Right atrium auricular region (tissue), 2 donors: ENCODE measurements around the gene SCD. TPM values are rescaled to one million over a fixed set of nuclear protein-coding genes. Genes with fewer than 3 reads are reported as not detected.
A peak's percentile ranks its signal among the peaks of the same experiment; 100 is the strongest.

Experiments used
- DNase-seq: peaks from one replicate; pipeline ENCODE4 v3.0.0-alpha.2; 2019; ENCODE audit warnings: low spot score
- H3K27ac ChIP-seq, 2 donors: fragments of 200-600 bp; sonication (generic); 1 replicate in 1 of 2; 2 replicates in 1 of 2; pipeline ENCODE4 v1.5.1; 2016 to 2019
- H3K27me3 ChIP-seq, 2 donors: fragments of 200-600 bp; sonication (generic); one replicate each; pipeline versions ENCODE4 v1.5.1 to v1.6.0; 2017 to 2019
- H3K36me3 ChIP-seq: fragments of 200-600 bp; sonication (generic); one replicate; pipeline ENCODE4 v1.5.1; 2016
- H3K4me1 ChIP-seq, 2 donors: fragments of 200-600 bp; sonication (generic); one replicate each; pipeline versions ENCODE4 v1.5.1 to v1.6.0; 2017 to 2019
- H3K4me3 ChIP-seq, 2 donors: fragments of 200-600 bp; sonication (generic); 1 replicate in 1 of 2; 2 replicates in 1 of 2; pipeline ENCODE4 v1.5.1; 2017 to 2019; ENCODE audit warnings: mild to moderate bottlenecking in 1 of 2, moderate library complexity in 1 of 2
- H3K9me3 ChIP-seq, 2 donors: fragments of 200-600 bp; sonication (generic); one replicate each; pipeline ENCODE4 v1.5.1; 2019
- total RNA-seq, 2 donors: library from RNA; depleted of rRNA; stranded (reverse); fragments of >200 nt; gene quantifications; one replicate each; pipeline ENCODE4 v1.1.0, GENCODE V29; 2016
- TF ChIP-seq, protein P1 (sequence below), 2 donors: fragments of 200-600 bp; sonication (generic); IDR thresholded peaks; one replicate each; pipeline ENCODE4 v1.5.1; 2019; ENCODE audit warnings: antibody characterized with exemption in 2 of 2

SCD gene
- total RNA-seq, 2 donors from 2014 or later = 7.9 to 25.4 TPM

DNA sequence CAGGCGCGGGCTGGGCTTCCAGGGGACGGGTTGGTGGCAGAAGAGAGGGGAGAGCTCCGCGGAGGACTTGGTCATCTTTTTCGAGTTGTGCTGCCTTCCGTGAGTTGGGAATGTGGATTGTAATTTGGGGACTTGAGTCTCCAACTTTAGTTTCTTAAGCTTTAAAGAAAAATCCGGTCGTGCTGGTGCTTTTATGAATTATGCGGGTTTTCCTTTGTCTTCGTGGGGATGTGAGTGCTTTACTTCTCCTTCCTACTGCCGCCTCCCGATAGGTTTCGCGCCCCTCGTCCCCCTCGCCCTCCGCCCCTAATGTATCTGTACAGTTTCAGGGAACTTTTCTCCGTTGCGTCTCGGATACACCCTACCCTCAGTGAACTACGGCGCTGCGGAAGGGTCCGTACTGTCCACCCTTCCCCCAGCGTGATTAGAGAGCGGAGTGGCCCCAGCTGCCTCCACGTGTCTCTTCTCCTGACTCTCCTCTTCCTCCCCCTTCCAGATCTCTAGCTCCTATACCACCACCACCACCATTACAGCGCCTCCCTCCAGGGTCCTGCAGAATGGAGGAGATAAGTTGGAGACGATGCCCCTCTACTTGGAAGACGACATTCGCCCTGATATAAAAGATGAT is 649 bp downstream of the SCD start:
- TF ChIP-seq, protein P1, sequence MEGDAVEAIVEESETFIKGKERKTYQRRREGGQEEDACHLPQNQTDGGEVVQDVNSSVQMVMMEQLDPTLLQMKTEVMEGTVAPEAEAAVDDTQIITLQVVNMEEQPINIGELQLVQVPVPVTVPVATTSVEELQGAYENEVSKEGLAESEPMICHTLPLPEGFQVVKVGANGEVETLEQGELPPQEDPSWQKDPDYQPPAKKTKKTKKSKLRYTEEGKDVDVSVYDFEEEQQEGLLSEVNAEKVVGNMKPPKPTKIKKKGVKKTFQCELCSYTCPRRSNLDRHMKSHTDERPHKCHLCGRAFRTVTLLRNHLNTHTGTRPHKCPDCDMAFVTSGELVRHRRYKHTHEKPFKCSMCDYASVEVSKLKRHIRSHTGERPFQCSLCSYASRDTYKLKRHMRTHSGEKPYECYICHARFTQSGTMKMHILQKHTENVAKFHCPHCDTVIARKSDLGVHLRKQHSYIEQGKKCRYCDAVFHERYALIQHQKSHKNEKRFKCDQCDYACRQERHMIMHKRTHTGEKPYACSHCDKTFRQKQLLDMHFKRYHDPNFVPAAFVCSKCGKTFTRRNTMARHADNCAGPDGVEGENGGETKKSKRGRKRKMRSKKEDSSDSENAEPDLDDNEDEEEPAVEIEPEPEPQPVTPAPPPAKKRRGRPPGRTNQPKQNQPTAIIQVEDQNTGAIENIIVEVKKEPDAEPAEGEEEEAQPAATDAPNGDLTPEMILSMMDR (IDR thresholded peaks at IDR 0.05) = no peak
- Histone ChIP-seq H3K4me1 (peaks cover 0 to 33% of the 10 kb centered on the region in 2 donors), H3K9me3 (no peaks in the 10 kb centered on the region), H3K27me3 (no peaks in the 10 kb centered on the region), H3K4me3 (peak overlapping the region; percentile 57 to 62), H3K36me3 (no peaks in the 10 kb centered on the region), H3K27ac (peak overlapping the region in 1 of 2 donors; percentile 77)
- DNase-seq = no peak

DNA sequence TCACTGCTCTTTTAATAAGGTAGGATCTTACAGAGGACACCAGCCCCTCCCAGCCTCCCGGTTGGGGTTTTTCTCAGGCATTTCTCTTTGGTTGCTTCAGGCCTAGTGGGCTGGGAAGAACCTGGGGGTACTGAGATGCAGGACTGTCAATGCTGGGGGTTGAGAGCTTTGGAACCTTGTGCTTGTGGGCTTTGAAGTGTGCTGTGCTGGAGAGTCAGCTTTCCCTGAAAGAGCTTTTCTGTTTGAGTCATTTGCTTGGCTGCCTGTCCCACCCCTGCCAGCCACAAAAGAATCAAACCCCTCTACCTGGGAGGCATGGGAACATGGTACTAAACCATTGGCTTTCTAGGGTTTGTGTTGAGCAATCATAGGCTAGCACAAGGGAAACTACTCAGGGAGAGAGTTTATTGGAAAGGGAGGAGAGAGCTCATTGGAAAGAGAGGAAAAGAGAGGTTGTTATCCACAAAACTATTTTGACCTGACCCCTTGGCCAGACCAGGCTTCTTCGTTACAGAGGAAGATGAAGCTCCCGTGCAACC is 1.4 kb downstream of the SCD start:
- no peak for DNase-seq
- Histone ChIP-seq H3K27me3 (no peaks in the 10 kb centered on the region), H3K9me3 (no peaks in the 10 kb centered on the region), H3K36me3 (no peaks in the 10 kb centered on the region), H3K27ac (no peak overlapping the region), H3K4me1 (peaks cover 0 to 33% of the 10 kb centered on the region in 2 donors), H3K4me3 (no peak overlapping the region)
- TF ChIP-seq, protein P1 (IDR thresholded peaks at IDR 0.05) = no peak

DNA sequence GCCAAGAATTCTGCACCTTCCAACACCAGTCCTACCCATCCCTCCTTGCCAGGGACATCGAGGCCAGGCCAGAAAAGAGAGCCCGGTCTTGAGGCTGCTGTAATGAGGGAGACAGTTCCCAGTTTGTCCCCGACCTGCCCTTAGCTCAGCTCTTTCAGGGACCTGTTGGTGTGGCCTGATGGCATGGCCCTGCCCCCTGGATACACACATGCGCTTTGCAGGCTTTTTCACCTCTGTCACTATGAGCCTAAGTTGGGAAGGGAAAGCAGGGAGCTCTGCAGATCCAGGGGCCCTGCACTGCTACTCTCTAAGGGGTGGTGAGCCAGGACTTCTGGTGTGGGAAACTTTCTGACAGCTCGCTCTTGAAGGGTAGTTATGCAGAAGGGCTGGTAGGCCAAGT is 2.1 kb downstream of the SCD start:
- Histone ChIP-seq H3K27me3 (no peaks in the 10 kb centered on the region), H3K36me3 (no peaks in the 10 kb centered on the region), H3K4me1 (peaks cover 0 to 33% of the 10 kb centered on the region in 2 donors), H3K27ac (no peak overlapping the region), H3K4me3 (no peak overlapping the region), H3K9me3 (no peaks in the 10 kb centered on the region)
- TF ChIP-seq, protein P1 (IDR thresholded peaks at IDR 0.05) = no peak
- no peak for DNase-seq

DNA sequence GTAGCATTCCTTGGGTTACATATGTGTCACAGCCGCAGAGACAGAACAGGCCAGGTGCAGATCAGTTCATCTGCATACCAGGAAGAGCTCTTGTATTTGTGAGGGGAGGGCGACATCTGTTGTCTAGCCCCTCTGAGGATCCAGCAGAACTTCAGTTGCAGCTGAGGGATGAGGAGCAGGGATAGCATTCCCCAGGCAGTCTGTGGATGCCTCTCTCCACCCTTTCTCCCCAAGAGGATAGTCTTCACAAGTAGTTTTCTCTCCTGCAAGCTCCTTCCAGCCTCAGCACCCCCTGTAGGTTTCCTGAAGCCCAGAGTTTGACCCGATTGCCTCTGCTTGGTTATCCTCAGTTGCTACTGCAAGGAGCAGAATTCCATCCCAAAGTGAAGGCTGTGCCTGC is 2.6 kb downstream of the SCD start:
- Histone ChIP-seq H3K27me3 (no peaks in the 10 kb centered on the region), H3K36me3 (no peaks in the 10 kb centered on the region), H3K27ac (no peak overlapping the region), H3K4me1 (peaks cover 0 to 33% of the 10 kb centered on the region in 2 donors), H3K4me3 (no peak overlapping the region), H3K9me3 (no peaks in the 10 kb centered on the region)
- DNase-seq = no peak
- TF ChIP-seq, protein P1 (IDR thresholded peaks at IDR 0.05) = no peak

DNA sequence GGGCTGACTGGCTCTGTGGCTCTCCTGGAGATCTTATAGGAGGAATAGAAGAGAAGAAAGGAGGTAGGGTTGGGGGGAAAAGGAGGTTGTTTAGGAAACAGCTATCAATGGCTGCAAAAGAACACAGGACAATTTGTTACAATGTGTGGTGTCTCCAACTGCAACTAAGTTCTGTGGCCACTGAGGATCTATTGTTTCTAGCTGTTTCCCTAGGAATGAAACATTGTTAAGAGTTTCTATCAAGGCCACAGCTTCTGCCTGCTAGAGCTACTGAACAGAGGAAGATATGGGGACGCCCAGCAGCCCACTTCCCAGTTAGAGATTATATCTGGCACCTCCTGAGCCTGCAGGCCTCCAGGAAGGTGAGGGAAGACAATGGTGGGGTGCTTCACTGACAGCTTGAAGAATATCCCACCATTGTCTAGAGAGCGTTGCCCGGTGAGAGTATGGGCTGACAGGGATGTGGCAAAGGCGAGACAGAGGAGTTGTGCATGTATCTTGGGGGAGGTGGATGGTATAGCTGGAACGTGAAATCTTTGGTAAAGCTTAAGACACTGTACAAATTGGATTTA is 4.0 kb downstream of the SCD start:
- TF ChIP-seq, protein P1 (IDR thresholded peaks at IDR 0.05) = no peak
- Histone ChIP-seq H3K9me3 (no peaks in the 10 kb centered on the region), H3K27ac (no peak overlapping the region), H3K27me3 (no peaks in the 10 kb centered on the region), H3K4me3 (no peak overlapping the region), H3K4me1 (peaks cover 0 to 27% of the 10 kb centered on the region in 2 donors), H3K36me3 (no peaks in the 10 kb centered on the region)
- no peak for DNase-seq
